ENCODE measurements around the gene SDHC. TPM values are rescaled to one million over a fixed set of nuclear protein-coding genes. Genes with fewer than 3 reads are reported as not detected.
"Not testable (repeated sequence)": the region's sequence is repeated elsewhere in the genome, so short reads cannot be mapped to it uniquely, and the experiment has no call there.

SDHC gene
- total RNA-seq, 1 donor from 2014 or later: 42.8 TPM

GRCh38 chr1:161399257-161399998, 85.2 kb downstream of the SDHC start:
- no peak for DNase-seq (ENCODE audit: low read depth)
- Histone ChIP-seq H3K36me3 (ENCODE audit: control insufficient read depth, insufficient read depth, low read length) (no peaks in the 10 kb centered on the region), H3K27me3 (ENCODE audit: control insufficient read depth, insufficient read depth, low read length) (no peaks in the 10 kb centered on the region), H3K4me3 (ENCODE audit: low read depth, low read length) (peak overlapping the region; percentile 88)
- peak; percentile 43 for TF ChIP-seq CTCF (IDR thresholded peaks at IDR 0.05; ENCODE audit: insufficient read depth, low read length, poor library complexity, severe bottlenecking)

- H3K4me3 ChIP-seq (ENCODE audit: low read depth, low read length): no peak overlapping the region
- TF ChIP-seq CTCF (IDR thresholded peaks at IDR 0.05; ENCODE audit: insufficient read depth, low read length, poor library complexity, severe bottlenecking): no peak
- no peaks in the 10 kb centered on the region for H3K36me3 ChIP-seq (ENCODE audit: control insufficient read depth, insufficient read depth, low read length)
- no peaks in the 10 kb centered on the region for H3K27me3 ChIP-seq (ENCODE audit: control insufficient read depth, insufficient read depth, low read length)
- no peak for DNase-seq (ENCODE audit: low read depth)
Observed at GRCh38 chr1:161402446-161402845, 88.3 kb downstream of the SDHC start.

- no peak overlapping the region for H3K4me3 ChIP-seq (ENCODE audit: low read depth, low read length)
- H3K27me3 ChIP-seq (ENCODE audit: control insufficient read depth, insufficient read depth, low read length): no peaks in the 10 kb centered on the region
- no peaks in the 10 kb centered on the region for H3K36me3 ChIP-seq (ENCODE audit: control insufficient read depth, insufficient read depth, low read length)
- no peak for DNase-seq (ENCODE audit: low read depth)
- no peak for TF ChIP-seq CTCF (IDR thresholded peaks at IDR 0.05; ENCODE audit: insufficient read depth, low read length, poor library complexity, severe bottlenecking)
Observed at GRCh38 chr1:161404051-161404597, 89.9 kb downstream of the SDHC start.

GRCh38 chr1:161406551-161406950, 92.4 kb downstream of the SDHC start:
- not testable (repeated sequence) for H3K4me3 ChIP-seq (ENCODE audit: low read depth, low read length); H3K36me3 ChIP-seq (ENCODE audit: control insufficient read depth, insufficient read depth, low read length); DNase-seq (ENCODE audit: low read depth); H3K27me3 ChIP-seq (ENCODE audit: control insufficient read depth, insufficient read depth, low read length)

GRCh38 chr1:161407451-161407985, 93.3 kb downstream of the SDHC start:
- no peak for DNase-seq (ENCODE audit: low read depth)
- no peaks in the 10 kb centered on the region for H3K36me3 ChIP-seq (ENCODE audit: control insufficient read depth, insufficient read depth, low read length)
- TF ChIP-seq CTCF (IDR thresholded peaks at IDR 0.05; ENCODE audit: insufficient read depth, low read length, poor library complexity, severe bottlenecking): no peak
- no peak overlapping the region for H3K4me3 ChIP-seq (ENCODE audit: low read depth, low read length)
- no peaks in the 10 kb centered on the region for H3K27me3 ChIP-seq (ENCODE audit: control insufficient read depth, insufficient read depth, low read length)

GRCh38 chr1:161408429-161409052, 94.4 kb downstream of the SDHC start:
- no peak overlapping the region for H3K4me3 ChIP-seq (ENCODE audit: low read depth, low read length)
- TF ChIP-seq CTCF (IDR thresholded peaks at IDR 0.05; ENCODE audit: insufficient read depth, low read length, poor library complexity, severe bottlenecking): no peak
- H3K36me3 ChIP-seq (ENCODE audit: control insufficient read depth, insufficient read depth, low read length): no peaks in the 10 kb centered on the region
- H3K27me3 ChIP-seq (ENCODE audit: control insufficient read depth, insufficient read depth, low read length): no peaks in the 10 kb centered on the region
- no peak for DNase-seq (ENCODE audit: low read depth)

GRCh38 chr1:161409848-161410635, 95.9 kb downstream of the SDHC start:
- H3K4me3 ChIP-seq (ENCODE audit: low read depth, low read length); DNase-seq (ENCODE audit: low read depth); H3K36me3 ChIP-seq (ENCODE audit: control insufficient read depth, insufficient read depth, low read length); H3K27me3 ChIP-seq (ENCODE audit: control insufficient read depth, insufficient read depth, low read length): not testable (repeated sequence)

- H3K27me3 ChIP-seq (ENCODE audit: control insufficient read depth, insufficient read depth, low read length); DNase-seq (ENCODE audit: low read depth); H3K4me3 ChIP-seq (ENCODE audit: low read depth, low read length); H3K36me3 ChIP-seq (ENCODE audit: control insufficient read depth, insufficient read depth, low read length): not testable (repeated sequence)
Observed at GRCh38 chr1:161410636-161410970, 96.4 kb downstream of the SDHC start.

Data from kidney epithelial cell (primary cell).